HG03457 (cell line): ENCODE data around the gene THRB.

Source experiments
- ATAC-seq: cut with Tn5 transposase; IDR thresholded peaks from one replicate; pipeline ENCODE4 v1.9.1; 2021; ENCODE audit warnings: moderate number of reproducible peaks; ENCODE audit not compliant: unreplicated experiment

THRB gene

DNA sequence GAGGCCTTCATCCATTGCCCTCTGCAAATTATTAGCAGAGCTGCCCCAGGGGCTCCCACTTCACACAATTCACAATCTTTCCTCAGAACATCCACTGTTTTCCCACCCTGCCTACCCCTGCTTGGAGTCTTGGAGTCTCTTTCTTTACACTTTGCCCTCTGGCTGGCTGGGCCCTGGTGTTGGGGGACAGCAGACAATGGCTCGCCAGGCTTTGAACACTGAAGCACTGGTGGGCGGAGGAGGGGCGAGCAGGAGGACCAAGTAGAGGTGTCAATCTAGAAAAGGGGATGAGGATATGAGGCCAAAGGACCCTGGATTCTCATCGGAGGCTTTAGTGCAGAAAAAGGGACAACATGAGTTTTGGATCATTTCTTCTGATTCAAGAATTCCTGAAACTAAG lies 337.5 kb downstream of the THRB start:
- no peak for ATAC-seq

DNA sequence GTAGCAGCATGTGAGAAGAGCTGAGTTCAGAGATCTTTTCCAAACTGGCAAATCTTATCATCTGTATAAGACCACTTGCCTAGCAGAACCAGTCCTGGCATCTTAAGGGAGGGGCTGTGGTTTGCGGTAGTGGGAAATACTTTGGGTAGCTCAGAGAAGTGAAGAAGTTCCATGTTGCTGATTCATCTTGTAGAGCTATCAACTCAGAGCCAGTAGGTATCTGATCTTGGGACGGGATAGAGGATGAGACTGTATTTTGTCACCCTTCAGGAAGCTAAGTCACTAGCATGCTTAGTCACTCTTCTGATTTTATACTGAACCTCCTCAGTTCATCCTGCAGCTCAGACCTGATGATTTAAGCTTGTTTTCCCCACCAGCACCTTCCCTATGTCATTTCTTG lies 338.2 kb downstream of the THRB start:
- no peak for ATAC-seq

DNA sequence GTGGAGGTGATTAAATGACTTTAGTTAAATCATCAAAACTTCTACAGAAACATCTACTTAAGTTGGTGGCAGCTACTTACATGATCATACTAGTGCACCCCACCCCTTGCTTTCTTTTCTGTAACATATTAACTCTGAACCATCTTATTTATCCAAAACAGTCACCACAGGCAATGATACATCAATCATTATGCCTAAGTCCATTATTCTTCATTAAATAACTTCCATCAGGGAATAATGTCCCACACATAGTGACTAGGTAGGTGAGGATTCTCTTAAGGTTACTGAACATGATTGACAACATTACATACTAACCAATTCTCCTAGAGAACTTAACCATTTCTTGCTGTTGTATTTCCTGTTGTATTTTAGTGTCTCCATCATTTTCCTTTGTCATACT lies 339.4 kb downstream of the THRB start:
- no peak for ATAC-seq

DNA sequence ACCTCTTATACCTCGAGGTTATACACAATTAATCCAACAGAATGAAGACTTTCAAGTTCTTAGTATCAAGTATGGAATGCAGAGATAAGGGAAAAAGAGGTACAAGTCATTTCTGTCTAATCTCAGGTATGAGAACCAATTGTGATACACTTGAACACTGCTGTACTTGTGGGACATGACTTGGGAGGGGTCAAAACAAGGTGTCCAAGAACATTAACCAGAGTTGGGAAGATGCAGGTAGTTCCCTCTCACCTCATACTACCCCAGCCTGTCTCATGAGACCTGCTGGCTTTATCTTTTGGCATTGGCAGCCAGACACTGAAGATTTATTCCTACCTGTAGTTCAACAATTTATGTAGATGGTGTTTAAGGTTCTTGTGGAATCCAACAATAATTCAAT lies 339.9 kb downstream of the THRB start:
- no peak for ATAC-seq

DNA sequence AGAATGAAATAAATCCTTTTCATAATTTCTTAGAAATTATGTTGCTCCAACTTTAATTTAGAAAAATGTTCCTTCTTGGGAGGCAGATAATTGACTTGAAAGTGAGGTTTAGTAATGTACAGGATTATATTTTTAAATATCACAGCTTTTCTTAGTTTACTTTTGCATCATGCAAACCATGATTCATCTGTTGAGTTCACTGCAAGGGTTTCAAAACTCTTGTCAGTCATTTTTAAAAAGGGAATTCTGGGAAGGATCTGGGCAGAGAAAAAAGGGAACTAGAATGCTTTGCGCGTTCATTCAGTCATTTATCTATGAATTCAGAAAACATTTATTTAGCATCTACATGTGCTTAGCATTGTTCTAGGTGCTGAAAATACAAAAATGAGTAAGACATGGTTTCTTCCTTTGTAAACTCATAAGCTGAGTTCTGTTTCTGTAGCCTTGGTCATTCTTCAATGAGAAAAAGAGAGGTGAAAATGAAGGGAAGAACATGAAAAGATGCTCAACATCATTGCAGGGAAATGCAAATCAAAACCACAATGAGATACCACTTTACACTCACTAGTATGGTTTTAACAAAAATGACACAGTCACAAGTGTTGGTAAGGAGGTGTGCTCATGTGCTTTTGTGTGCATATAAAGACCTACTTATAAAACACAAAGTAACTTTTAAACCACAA lies 340.5 kb downstream of the THRB start:
- ATAC-seq: peak; percentile 89

DNA sequence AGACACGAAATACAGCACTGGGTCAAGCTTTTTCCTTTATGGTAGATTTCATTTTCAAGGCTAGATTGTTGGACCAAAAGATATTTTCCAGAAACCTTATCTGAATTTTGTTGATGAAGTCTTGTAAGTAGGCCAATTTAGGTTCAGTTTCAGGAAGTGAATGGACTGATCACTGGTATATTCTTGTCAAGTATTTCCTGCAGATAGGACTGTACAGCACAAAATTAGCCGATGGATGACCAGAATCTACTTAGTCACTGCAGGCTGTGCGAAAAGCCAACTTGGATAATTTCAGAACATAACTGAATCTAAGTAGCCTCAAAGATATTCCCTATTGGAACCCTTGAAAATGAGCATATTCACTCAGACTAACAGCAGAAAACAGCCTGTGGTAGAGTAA lies 343.1 kb downstream of the THRB start:
- ATAC-seq: no peak

DNA sequence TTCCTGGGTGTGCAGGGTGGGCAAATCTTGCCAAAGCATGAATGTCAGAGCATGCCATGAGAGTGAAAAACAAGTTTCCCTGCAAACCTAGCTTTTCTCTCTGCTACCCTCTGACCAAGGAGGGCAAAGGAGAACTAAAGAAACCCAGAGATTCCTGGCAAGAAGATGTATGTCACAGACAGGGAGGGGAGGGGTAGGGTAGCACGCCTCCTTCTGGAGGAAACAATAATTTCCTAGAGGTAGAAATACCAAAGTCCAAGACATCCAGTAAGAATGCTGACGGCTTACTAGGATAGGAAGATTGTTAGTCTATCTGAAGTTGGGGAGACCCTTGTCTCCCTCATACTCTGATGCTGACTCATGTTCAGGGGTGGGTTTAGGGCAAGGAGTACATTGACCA lies 345.6 kb downstream of the THRB start:
- ATAC-seq: no peak

DNA sequence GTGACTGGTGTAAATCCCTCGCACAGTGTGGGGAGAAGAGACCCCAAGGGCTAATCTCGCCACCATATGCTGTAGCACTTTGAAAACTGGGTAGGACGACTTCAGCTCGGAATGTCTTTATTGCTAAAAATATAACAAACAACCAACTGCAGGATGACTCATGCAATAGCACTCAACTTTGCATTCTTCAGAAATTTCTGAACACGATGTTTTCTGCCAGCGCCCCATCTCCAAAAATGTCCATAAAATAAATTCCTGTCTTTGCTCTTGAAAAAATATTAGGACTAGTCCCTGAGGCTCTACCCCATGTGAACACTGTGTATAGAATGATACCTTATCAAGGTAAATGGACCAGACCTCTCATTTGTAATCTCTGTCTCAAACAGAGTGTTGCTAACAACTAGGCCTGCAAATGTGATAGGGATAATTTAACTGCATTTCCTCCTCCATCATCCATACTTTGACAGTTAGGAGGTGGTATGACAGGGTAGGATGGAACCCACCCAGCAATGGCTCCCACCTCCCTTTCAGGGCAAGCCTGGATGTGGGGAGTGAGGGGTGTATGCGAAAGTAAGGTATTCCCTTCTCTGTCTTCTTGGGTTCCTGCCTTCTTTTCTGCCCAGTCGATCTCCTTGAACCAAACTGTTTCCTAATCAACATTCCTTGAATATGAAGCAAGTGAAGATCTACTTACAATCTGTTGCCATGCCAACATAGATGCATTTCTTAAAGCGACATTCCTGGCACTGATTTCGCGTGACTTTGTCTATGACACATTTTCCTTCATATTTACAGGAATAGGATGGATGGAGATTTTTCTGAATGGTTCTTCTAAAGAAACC lies 348.4 kb downstream of the THRB start:
- no peak for ATAC-seq

DNA sequence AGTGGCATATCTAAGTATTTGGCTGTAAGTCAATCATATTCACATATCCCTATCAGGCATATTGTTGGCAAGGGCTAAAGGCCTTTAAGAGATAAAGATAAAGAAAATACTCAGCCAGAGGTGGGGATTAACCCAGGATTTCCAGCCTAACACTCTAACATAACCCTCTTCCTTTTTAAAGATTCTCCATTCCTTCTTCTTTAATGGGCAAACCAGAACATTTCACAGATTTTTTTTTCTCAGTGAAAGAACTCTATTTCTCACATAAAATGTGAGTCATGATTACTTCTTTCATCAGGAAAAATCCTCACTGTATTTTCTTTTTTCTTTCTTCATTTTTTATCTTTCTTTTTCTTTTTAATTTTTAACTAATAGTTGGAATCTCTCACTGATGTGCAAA lies 349.2 kb downstream of the THRB start:
- ATAC-seq: no peak

DNA sequence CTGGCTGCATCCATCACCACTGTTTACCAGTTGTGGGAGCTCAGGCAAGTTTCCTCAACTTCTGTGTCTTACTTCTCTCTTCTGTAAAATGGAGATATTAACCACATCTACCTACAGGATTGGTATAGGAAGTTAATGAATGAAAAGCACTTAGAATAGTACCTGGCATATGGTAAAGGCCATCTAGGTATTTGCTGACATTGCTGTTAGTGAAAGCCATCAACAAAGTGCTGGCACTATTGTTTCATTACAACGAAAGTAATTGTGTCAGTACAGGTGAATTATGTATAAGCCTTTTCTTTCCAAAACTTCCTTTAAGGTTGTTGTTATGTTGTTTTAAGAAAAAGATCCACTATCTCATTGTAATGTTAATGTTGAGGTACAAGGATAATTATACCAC lies 352.5 kb downstream of the THRB start:
- no peak for ATAC-seq

DNA sequence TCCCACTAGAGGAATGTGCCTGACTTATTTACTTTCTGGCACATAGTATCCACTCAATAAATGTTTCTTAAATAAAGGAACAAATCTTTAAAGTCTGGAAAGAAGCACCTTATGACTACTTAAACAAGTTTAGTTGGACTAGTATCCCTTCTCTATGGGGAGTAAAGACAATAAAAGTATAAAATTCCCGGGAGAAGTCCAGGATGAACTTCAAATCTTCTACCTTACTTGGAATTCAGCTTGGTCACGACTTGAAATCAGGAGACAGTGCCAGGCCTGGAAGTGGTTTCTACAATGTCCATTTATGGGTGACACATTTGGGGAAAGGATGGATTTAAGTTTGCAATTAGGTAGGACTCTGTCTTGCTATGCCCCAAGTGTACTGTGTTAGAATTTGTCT lies 353.1 kb downstream of the THRB start:
- ATAC-seq: no peak

DNA sequence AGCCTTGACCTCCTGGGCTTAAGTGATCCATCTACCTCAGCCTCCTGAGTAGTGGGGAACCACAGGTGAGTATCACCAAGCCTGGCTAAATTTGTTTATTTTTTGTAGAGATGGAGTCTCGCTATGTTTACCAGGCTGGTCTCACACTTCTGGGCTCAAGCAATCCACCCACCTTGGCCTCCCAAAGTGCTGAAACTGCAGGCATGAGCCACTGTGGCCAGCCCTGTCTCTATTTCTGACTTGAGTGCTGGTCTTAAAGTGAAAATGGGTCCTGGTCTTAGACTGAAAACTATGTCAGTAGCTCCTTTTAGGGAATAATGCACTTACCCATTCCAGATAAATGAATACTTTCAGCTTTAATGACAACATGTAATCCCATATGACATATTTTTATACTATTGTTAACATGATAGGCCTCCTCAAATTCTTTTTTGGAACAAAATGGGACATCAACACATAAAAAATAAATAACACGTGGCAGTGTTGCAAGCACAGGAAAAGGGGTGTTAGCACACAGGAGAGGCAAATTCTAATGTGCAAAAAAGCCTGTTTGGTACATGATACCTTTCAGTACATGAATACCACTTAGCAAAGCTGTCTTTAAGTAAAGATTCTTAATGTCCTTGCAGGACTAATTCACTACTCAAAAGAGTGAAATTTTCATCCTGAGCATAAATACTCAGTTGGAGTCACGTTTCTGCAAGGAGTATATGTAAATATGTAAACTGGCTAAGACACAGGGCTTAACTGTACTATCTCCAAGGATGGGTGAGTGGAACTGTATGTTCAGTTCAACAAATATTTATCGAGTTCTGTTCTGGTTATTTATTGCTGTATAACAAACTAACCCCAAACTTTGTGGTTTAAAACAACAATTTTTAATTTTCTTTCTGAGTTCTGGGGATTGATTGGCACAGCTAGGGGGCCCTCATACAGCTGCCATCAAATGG lies 354.9 kb downstream of the THRB start:
- no peak for ATAC-seq

DNA sequence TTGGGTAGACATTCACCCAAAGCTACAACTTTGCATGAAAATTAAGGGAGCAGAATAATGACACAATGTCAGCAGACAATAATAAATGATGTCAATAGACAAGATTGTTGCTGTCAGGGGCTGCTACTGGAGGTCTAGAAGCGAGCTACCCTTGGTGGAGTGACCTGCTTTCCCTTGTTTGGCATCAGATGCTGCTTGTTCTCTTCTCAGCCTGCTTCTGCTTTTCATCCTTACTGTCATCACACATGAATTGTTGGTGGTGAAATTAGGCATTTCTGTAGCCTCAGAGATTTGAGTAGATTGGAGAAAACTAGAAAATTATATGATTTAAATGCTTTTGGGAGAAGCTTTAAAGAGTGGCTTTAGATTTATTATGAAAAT lies 355.8 kb downstream of the THRB start:
- ATAC-seq: no peak

DNA sequence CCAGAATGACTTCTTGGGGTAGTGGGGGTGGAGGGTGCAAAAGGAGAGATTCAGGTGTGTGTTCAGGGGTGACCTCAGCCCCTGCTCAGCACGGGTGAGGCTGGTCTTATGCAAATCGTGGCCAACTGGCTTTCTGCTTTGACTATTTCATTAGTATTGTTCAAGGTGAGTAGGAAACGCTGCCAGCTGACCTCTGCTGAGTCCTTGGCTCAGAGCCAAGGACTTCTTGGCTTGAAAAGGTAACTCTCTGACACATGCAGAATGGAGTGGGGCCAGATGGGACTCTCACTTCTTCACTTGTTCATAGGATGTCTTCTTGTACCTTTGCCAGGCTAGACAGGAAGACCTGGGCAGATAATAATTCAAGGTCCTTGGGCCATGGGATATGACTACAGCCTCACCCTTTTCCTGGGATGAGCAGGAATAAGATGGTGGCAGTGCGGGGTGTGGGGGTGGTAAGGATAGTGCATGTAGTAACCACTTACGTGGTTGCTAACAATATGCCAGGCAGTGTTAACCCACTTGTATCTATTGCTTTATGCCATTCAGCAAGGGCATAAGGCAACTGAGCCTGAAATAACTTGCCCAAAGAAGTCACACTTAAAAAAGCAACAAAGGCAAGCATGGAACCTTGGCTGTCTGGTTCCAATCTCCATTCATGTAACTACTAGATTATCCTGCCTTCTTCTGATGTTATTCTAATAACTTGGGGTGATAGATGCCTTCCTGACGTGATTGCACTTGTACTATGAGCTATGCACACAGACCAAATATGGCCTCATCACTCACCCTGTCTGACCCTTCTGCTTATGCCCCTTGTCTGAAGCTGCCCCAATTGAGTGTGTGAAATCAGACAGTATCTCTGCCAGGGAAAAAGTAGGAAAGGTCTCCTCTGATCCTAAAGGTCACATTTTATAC lies 356.4 kb downstream of the THRB start:
- ATAC-seq: no peak

DNA sequence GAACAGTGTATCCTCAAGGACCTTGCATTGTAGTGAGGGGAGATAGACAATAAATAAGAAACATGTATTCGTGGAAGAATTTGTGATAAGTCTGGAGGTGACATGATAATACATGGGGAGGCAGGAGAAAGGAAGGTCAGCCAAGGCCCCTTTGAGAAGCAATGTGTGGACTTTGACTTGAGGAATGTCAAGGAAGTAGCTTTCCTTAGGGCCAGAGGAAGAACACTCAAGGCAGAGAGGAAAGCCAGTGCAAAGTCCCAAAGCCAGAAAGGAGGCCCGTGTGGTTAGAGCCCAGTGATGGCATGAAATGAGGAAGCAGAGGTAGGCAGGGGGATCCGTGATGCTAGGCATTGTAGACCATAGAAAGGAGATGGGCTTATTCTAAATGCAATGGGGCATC lies 357.3 kb downstream of the THRB start:
- ATAC-seq: no peak

DNA sequence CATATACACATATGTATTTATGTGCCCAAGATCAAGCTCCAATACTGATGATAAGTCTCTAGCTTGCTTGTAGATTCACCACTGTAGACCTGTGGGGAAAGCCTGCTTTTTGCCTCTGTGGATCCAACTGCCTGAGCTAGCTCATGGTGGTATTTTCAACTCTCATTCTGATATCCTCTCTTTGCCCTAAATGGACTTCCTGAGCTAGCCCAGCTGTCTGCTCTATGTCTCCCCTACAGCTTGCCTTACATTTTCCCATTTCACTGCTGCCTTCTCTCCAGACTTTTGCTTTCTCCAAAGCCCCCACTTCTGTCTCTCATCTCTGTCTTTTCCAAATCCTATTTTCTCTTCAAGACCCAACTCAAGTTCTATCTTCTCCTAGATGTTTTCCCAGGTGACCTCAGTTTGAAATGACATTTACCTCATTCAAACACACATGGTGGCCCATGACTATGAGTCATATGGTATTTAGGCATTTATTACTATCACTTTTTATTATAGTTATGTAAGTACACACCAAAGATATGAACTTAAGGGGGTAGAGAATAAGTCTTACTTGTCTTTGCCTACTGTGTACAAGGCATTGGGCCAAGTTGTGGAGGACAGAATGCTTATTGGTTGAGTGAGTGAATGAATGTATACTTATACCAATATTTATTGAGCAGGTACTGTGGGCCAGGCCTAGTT lies 357.9 kb downstream of the THRB start:
- no peak for ATAC-seq

DNA sequence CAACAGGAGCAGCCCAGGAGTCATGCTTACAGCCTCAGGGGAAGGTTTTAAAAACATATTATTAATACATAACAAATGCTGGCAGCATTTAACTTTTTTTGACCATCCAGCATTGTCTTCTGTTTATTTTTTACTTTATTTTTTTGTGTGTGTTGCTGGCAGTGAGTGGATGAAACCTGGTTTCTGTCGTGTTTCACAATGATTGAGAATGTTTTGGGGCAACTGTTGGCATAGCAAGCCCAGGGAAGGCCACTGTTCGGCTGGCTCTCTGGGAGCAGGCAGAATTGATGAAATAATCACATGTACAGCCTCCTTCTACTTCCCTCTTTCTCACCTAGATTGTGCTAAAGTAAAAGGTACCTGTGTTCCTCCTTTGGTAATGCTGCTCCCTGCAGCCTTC lies 359.4 kb downstream of the THRB start:
- ATAC-seq: no peak

DNA sequence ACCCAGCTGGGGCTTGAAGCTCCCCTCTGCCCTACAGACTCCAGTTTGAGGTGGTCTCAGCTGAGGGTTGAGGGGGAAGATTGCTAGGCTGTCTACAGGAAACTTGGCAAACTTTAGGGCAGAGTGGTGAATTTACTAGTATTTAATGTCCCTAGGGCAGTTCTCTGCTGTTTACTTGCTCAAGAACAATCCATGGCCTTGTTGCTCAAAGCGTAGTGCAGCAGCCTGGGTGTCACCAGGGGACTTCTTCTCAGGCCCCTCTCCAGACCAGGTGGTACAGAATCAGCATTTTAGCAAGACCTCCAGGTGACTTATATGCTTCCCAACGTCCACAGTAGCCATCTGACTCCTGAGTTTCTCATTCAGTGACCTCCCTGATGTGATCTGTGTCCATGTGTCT lies 360.7 kb downstream of the THRB start:
- ATAC-seq: no peak

DNA sequence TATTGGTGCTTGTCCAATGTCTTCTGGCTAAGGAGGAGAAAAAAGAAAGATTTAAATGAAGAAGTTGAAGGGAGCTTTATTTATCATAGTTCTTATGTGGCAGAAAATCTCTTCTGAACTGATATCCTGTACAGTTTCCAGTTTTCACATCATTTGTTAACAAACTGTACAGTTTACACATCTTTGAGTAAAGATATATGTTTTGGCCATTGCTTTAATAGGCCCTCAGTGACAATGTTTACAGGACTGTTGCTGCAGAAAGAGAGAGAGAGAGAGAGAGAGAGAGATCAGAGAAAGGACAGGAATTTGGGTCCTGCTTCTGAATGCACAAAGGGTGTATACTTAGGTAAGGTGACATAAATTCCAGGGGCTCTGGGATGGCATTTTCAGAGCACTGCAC lies 361.2 kb downstream of the THRB start:
- no peak for ATAC-seq

DNA sequence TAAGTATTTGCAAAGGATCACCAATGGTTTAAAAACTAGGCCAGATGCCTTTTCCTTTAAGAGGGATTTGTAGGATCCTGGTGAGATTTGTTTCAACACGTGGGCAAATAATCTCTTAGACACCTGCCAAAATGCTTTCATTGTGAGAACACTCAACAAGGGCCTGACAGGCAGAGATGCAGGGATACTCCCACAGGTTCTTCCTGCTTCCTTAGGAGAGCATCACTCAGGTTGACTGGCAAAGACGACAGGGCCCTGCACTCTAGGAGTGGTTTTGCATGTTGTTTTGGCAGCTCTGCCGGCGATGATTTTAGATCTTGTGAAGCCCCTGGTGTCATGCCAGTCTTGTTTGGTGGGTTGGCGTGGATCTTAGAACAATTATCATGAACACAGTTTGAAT lies 365.1 kb downstream of the THRB start:
- no peak for ATAC-seq
